K562 (cell line): Measurements from ENCODE around the gene RBFOX1. TPM values are rescaled to one million over a fixed set of nuclear protein-coding genes. Genes with fewer than 3 reads are reported as not detected.

ENCODE experiments used
- ATAC-seq: fragments of 200-7000 bp; cut with Tn5 transposase; 3 replicates; pipeline ENCODE4 v1.9.1; 2020; ENCODE audit warnings: moderate library complexity
- BruUV-seq: library from RNA; stranded (reverse); fragments of 400-500 nt; replicated peaks from 2 replicates; lab custom pipeline; 2021; lab: Mats Ljungman, UMichigan
- CTCF ChIA-PET: fragments of 300-600 bp; formaldehyde crosslinking; extraction: SDS; loops from one replicate; lab custom pipeline; 2021; ENCODE audit warnings: low intra/inter-chr PET ratio; lab: Yijun Ruan, JAX
- POLR2A ChIA-PET: fragments of 300-600, 350-650 bp; sonication (Branson Sonifier 250); formaldehyde crosslinking; extraction: SDS; loops from one replicate; lab custom pipeline; 2021; ENCODE audit warnings: antibody characterized with exemption, inconsistent platforms; lab: Yijun Ruan, JAX
- DNase-seq, 4 experiments: peaks; one replicate each; pipeline versions ENCODE4 v3.0.0 to v3.0.0-alpha.2; 2011 to 2018; ENCODE audit warnings: low spot score in 3 of 4, mixed read lengths in 3 of 4; ENCODE audit errors: extremely low read depth in 1 of 4
- FAIRE-seq: peaks from 2 replicates; lab custom pipeline; 2011; peaks lifted over from hg19 to GRCh38; lab: Jason Lieb, UNC
- H2AFZ ChIP-seq: 2 replicates; pipeline ENCODE4 v1.6.0; 2011; ENCODE audit warnings: low read depth, low read length, control low read depth, inconsistent platforms
- H3K27ac ChIP-seq: fragments of 200-600 bp; 3 replicates; pipeline ENCODE4 v1.8.0; 2011; ENCODE audit warnings: low read depth, mild to moderate bottlenecking, control low read depth, inconsistent platforms, low read length, moderate library complexity, mixed read lengths; ENCODE audit errors: extremely low read depth
- H3K27me3 ChIP-seq, 2 experiments: fragments of 300-600 bp in 1 of 2; 2 replicates in 1 of 2; 3 replicates in 1 of 2; pipeline versions ENCODE4 v1.6.0 to v1.8.0; 2011; ENCODE audit warnings: inconsistent platforms in 2 of 2, low read length in 2 of 2, mild to moderate bottlenecking in 1 of 2, mixed read lengths in 1 of 2, moderate library complexity in 1 of 2; ENCODE audit not compliant: control insufficient read depth in 2 of 2, insufficient read depth in 2 of 2
- H3K36me3 ChIP-seq: fragments of 300-600 bp; 3 replicates; pipeline ENCODE4 v1.8.0; 2011; ENCODE audit warnings: mild to moderate bottlenecking, low read length, inconsistent platforms; ENCODE audit not compliant: control insufficient read depth, insufficient read depth
- H3K4me1 ChIP-seq, 2 experiments: fragments of 200-600 bp in 1 of 2; replicated peaks in 1 of 2; 2 replicates in 1 of 2; 3 replicates in 1 of 2; pipeline versions ENCODE4 v1.5.1 to v1.8.0; 2011; ENCODE audit warnings: inconsistent platforms in 2 of 2, low read length in 2 of 2, mild to moderate bottlenecking in 1 of 2, mixed read lengths in 1 of 2, moderate library complexity in 1 of 2; ENCODE audit not compliant: control insufficient read depth in 2 of 2, insufficient read depth in 2 of 2
- H3K4me2 ChIP-seq: 2 replicates; pipeline ENCODE4 v1.6.1; 2011; ENCODE audit warnings: low read length, control low read depth, inconsistent platforms, mixed read lengths; ENCODE audit not compliant: insufficient read depth
- H3K4me3 ChIP-seq: fragments of 200-600 bp; sonication (generic), shearing (Covaris generic); 2 replicates; pipeline ENCODE4 v1.5.1; 2016; ENCODE audit warnings: control low read depth, inconsistent platforms
- H3K79me2 ChIP-seq: fragments of 200-600 bp; 3 replicates; pipeline ENCODE4 v1.8.0; 2011; ENCODE audit warnings: low read length, inconsistent platforms; ENCODE audit not compliant: control insufficient read depth, insufficient read depth
- H3K9ac ChIP-seq, 2 experiments: 2 replicates each; pipeline versions ENCODE4 v1.6.0 to v1.6.1; 2011; ENCODE audit warnings: low read depth in 2 of 2, low read length in 2 of 2, control low read depth in 1 of 2, inconsistent platforms in 1 of 2, mild to moderate bottlenecking in 1 of 2, mixed read lengths in 1 of 2; ENCODE audit not compliant: insufficient read depth in 1 of 2
- H3K9me1 ChIP-seq: one replicate; pipeline ENCODE4 v1.6.0; 2011; ENCODE audit warnings: inconsistent platforms, mild to moderate bottlenecking, low read length, moderate library complexity; ENCODE audit not compliant: control insufficient read depth, insufficient read depth
- H3K9me3 ChIP-seq: replicated peaks from 2 replicates; pipeline ENCODE4 v1.5.1; 2011; ENCODE audit warnings: low read depth, low read length, inconsistent platforms; ENCODE audit not compliant: control insufficient read depth, insufficient read depth
- H4K20me1 ChIP-seq: replicated peaks from 2 replicates; pipeline ENCODE4 v1.6.1; 2011; ENCODE audit warnings: low read length, inconsistent platforms, mixed read lengths; ENCODE audit not compliant: control insufficient read depth, insufficient read depth
- ERF ChIP-seq: fragments of 450-650 bp; formaldehyde crosslinking; IDR thresholded peaks from 2 replicates; pipeline ENCODE4 v1.4.0; 2020; ENCODE audit warnings: mild to moderate bottlenecking, mixed read lengths
- MTA2 ChIP-seq: fragments of 450-650 bp; IDR thresholded peaks from 2 replicates; pipeline ENCODE4 v1.6.1; 2016; ENCODE audit warnings: low read depth
- NFRKB ChIP-seq: fragments of 450-650 bp; IDR thresholded peaks from 2 replicates; pipeline ENCODE4 v1.6.1; 2016; ENCODE audit warnings: low read depth
- RBM39 ChIP-seq: fragments of 200-400 bp; formaldehyde crosslinking; optimal IDR thresholded peaks from 2 replicates; pipeline ENCODE3; 2018; ENCODE audit warnings: low read depth, low read length
- SPI1 ChIP-seq: IDR thresholded peaks from 2 replicates; pipeline ENCODE4 v1.6.1; 2011; ENCODE audit warnings: low read depth, low read length, control low read depth, borderline replicate concordance
- TOE1 ChIP-seq, 2 experiments: fragments of 450-650 bp in 1 of 2; sonication (generic) in 1 of 2; formaldehyde crosslinking in 1 of 2; IDR thresholded peaks; 2 replicates each; pipeline versions ENCODE4 v1.7.1 to v1.8.0; 2016 to 2022; ENCODE audit warnings: borderline replicate concordance in 2 of 2, mild to moderate bottlenecking in 2 of 2, antibody characterized with exemption in 1 of 2, inconsistent platforms in 1 of 2, low read depth in 1 of 2, missing genetic modification reagents in 1 of 2, moderate library complexity in 1 of 2
- ZFP36 ChIP-seq: fragments of 150-350 bp; IDR thresholded peaks from 2 replicates; pipeline ENCODE4 v1.6.1; 2018; ENCODE audit warnings: low read length, low read depth; ENCODE audit not compliant: partially characterized antibody
- WGBS: fragments of 100-300 bp; shearing (Covaris generic); methylation state at CpG from one replicate; pipeline ENCODE4 v1.1.6; 2016; ENCODE audit warnings: low coverage, mixed read lengths; ENCODE audit not compliant: insufficient coverage; ENCODE audit errors: missing lambda C conversion rate; 5-methylcytosine and 5-hydroxymethylcytosine counted together
- in situ Hi-C: fragments of 300-500 bp; cut with MboI; formaldehyde crosslinking; loops from 4 replicates; pipeline ENCODE4 v1.15.0; 2018; ENCODE audit warnings: inconsistent platforms, mixed read lengths
- intact Hi-C: fragments of 100-400 bp; cut with micrococcal nuclease; formaldehyde crosslinking; loops from 2 replicates; pipeline ENCODE4 v1.14.2; 2022
- polyA plus RNA-seq, 8 experiments: library from polyadenylated mRNA; depleted of rRNA in 4 of 8; stranded (reverse) in 5 of 8; unstranded in 3 of 8; fragments of >200 nt; fragmentation: Nextera tagmentation in 2 of 8; fragmentation: Illumina TruSeq in 1 of 8; extraction: Ambion mirVana in 2 of 8; extraction: Trizol in 1 of 8; gene quantifications; 2 replicates each; pipeline versions ENCODE4 v1.2.1 to v1.2.3, GENCODE V29; 2011 to 2014; ENCODE audit warnings: inconsistent platforms in 1 of 8, missing spikeins in 1 of 8
- total RNA-seq, 7 experiments: library from RNA; depleted of rRNA in 6 of 7; stranded (reverse); fragments of >200 nt in 6 of 7; fragmentation: Illumina TruSeq in 2 of 7; extraction: Trizol in 2 of 7; gene quantifications; 2 replicates each; pipeline versions ENCODE4 v1.2.1 to v1.2.3, GENCODE V29; 2011 to 2021; ENCODE audit warnings: low replicate concordance in 1 of 7
- TF ChIP-seq, protein P1 (sequence below), 2 experiments: fragments of 450-650 bp; IDR thresholded peaks; 2 replicates each; pipeline ENCODE4 v1.6.1; 2016
- TF ChIP-seq, protein P2 (sequence below): conservative IDR thresholded peaks from 2 replicates; pipeline ENCODE4 v1.6.1; 2011; ENCODE audit warnings: low read depth, mild to moderate bottlenecking, low read length; ENCODE audit not compliant: control insufficient read depth
- TF ChIP-seq, protein P3 (sequence below): sonication (generic); formaldehyde crosslinking; IDR thresholded peaks from 2 replicates; pipeline ENCODE4 v1.9.0; 2022; ENCODE audit warnings: mild to moderate bottlenecking, missing genetic modification reagents

RBFOX1 gene
- total and polyA plus RNA-seq, 9 of the 15 experiments (the other 6 are each of a cell fraction or from before 2014, with no cell fraction given) = 0.03 TPM; not detected in 8

DNA sequence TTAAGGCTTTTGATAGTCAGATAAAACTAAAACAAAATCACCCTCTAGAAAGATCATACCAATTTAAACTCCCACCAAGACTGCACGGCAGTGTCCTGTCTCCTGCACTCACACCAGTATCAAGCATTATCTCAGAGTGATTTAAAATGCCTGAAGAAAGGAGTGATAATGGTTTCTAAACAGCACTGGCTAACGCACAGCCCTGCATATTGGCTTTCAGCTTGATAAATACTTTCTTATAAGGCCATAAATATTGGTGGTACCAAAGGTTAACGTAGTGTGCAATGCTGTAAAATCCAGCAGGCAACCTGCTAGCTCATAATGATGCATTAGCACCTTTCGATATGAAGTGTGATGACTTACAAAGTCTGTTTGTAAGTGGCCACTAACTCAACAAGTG lies 214.3 kb downstream of the RBFOX1 start:
- H3K4me1 ChIP-seq = no peaks in the 10 kb centered on the region
- POLR2A ChIA-PET = interaction anchor here (1.9 kb wide), 1 partner anchor 9 kb away, joined by 4 read pairs; no protein-coding TSS in a partner anchor
- H3K4me2 ChIP-seq = no peak overlapping the region
- no peak overlapping the region for H3K27ac ChIP-seq
- WGBS = 0% methylated on average over 4 of the region's 4 CpGs
- H2AFZ ChIP-seq = no peak overlapping the region
- FAIRE-seq (no peak), ATAC-seq (no peak)
- intact Hi-C loops = no loop called here
- H3K79me2 ChIP-seq = no peaks in the 10 kb centered on the region
- CTCF ChIA-PET = no interaction called here
- H3K27me3 ChIP-seq = peaks cover 8 to 14% of the 10 kb centered on the region in 2 experiments; a peak in 4 of 5 replicates
- no peak overlapping the region for H3K4me3 ChIP-seq
- no peaks in the 10 kb centered on the region for H3K9me3 ChIP-seq
- H3K36me3 ChIP-seq = no peaks in the 10 kb centered on the region
- in situ Hi-C loops = no loop called here
- H4K20me1 ChIP-seq = no peaks in the 10 kb centered on the region
- H3K9me1 ChIP-seq = no peaks in the 10 kb centered on the region
- TF ChIP-seq, protein P1, sequence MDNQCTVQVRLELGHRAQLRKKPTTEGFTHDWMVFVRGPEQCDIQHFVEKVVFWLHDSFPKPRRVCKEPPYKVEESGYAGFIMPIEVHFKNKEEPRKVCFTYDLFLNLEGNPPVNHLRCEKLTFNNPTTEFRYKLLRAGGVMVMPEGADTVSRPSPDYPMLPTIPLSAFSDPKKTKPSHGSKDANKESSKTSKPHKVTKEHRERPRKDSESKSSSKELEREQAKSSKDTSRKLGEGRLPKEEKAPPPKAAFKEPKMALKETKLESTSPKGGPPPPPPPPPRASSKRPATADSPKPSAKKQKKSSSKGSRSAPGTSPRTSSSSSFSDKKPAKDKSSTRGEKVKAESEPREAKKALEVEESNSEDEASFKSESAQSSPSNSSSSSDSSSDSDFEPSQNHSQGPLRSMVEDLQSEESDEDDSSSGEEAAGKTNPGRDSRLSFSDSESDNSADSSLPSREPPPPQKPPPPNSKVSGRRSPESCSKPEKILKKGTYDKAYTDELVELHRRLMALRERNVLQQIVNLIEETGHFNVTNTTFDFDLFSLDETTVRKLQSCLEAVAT (IDR thresholded peaks at IDR 0.05) = no peak
- TF ChIP-seq ZFP36 (no peak), ERF (CRISPR knock-in tag) (no peak)
- TF ChIP-seq, all 486 proteins: peak for 0
- DNase-seq = no peak
- H3K9ac ChIP-seq = no peak overlapping the region
- no TSS peak for BruUV-seq

DNA sequence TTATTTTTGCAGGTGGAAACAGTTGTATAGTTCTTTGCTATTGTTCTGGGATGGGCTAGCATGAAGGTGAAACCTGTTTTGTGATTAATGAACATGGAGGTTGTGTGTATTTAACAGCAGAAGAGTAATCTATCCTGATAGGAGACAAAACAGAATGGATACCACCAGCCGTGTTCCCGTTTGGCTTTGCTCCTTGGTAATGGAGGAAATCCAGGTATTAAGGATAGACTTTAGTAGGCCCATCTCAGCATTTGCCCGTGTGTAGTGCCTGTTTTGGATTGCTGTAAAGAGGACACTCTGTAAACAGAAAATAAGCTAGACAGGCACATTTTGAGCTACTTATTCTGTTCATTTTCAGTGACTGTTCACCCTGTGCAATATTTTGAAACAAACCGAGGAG lies 215.1 kb downstream of the RBFOX1 start:
- FAIRE-seq (no peak), DNase-seq (no peak), ATAC-seq (no peak)
- Histone ChIP-seq H3K9me1 (no peaks in the 10 kb centered on the region), H3K4me2 (no peak overlapping the region), H3K9me3 (no peaks in the 10 kb centered on the region), H4K20me1 (no peaks in the 10 kb centered on the region), H3K4me3 (no peak overlapping the region), H3K27me3 (peaks cover 8 to 14% of the 10 kb centered on the region in 2 experiments; a peak in 4 of 5 replicates), H2AFZ (no peak overlapping the region), H3K36me3 (no peaks in the 10 kb centered on the region), H3K9ac (no peak overlapping the region), H3K79me2 (no peaks in the 10 kb centered on the region), H3K27ac (no peak overlapping the region), H3K4me1 (no peaks in the 10 kb centered on the region)
- 0% methylated on average over 4 of the region's 4 CpGs for WGBS
- BruUV-seq = no TSS peak
- ChIA-PET POLR2A (interaction anchor here (1.2 to 1.9 kb wide), 2 partner anchors 8 to 13 kb away, joined by 3 to 4 read pairs; no protein-coding TSS in a partner anchor), CTCF (no interaction called here)
- in situ Hi-C loops (no loop called here), intact Hi-C loops (no loop called here)
- TF ChIP-seq TOE1 (IDR thresholded peaks at IDR 0.05; ENCODE audit: borderline replicate concordance) (no peak), TOE1 (CRISPR knock-in tag; IDR thresholded peaks at IDR 0.05; ENCODE audit: borderline replicate concordance, low read depth) (no peak), SPI1 (no peak), RBM39 (no peak), NFRKB (no peak), MTA2 (no peak)
- TF ChIP-seq, protein P2, sequence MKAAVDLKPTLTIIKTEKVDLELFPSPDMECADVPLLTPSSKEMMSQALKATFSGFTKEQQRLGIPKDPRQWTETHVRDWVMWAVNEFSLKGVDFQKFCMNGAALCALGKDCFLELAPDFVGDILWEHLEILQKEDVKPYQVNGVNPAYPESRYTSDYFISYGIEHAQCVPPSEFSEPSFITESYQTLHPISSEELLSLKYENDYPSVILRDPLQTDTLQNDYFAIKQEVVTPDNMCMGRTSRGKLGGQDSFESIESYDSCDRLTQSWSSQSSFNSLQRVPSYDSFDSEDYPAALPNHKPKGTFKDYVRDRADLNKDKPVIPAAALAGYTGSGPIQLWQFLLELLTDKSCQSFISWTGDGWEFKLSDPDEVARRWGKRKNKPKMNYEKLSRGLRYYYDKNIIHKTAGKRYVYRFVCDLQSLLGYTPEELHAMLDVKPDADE = no peak
- TF ChIP-seq, protein P3, sequence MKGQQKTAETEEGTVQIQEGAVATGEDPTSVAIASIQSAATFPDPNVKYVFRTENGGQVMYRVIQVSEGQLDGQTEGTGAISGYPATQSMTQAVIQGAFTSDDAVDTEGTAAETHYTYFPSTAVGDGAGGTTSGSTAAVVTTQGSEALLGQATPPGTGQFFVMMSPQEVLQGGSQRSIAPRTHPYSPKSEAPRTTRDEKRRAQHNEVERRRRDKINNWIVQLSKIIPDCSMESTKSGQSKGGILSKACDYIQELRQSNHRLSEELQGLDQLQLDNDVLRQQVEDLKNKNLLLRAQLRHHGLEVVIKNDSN (CRISPR knock-in tag) = no peak
